Measurements from ENCODE around the gene FBXO22.

GRCh38 chr15:75945953-75946352 lies 42.3 kb downstream of the FBXO22 start:
- TF ChIP-seq CTCF (IDR thresholded peaks at IDR 0.05) (no peak), EZH2 (IDR thresholded peaks at IDR 0.05; ENCODE audit: borderline replicate concordance, insufficient read depth, low read depth, low read length, poor library complexity, severe bottlenecking) (no peak)
